Right lobe of liver (tissue), 4 donors: Measurements from ENCODE around the gene GLIS1.

ENCODE experiments used
- CTCF ChIP-seq, 4 donors: fragments of 200-600 bp in 3 of 4; fragments of 450-650 bp in 1 of 4; IDR thresholded peaks; one replicate each; pipeline versions ENCODE4 v1.5.1 to v1.8.0; 2016 to 2022; ENCODE audit warnings: antibody characterized with exemption in 4 of 4, mild to moderate bottlenecking in 2 of 4
- POLR2A ChIP-seq: fragments of 450-650 bp; IDR thresholded peaks from one replicate; pipeline ENCODE4 v1.6.1; 2017; ENCODE audit warnings: antibody characterized with exemption, mild to moderate bottlenecking
- donor health status: DM: no; HTN: no; CAD: no.
- donor health status: DM: no; HTN: no; CAD: no.
- donor health status: DM: no; HTN: yes; CAD: no.

GRCh38 chr1:53704804-53705445 is 34.0 kb downstream of the GLIS1 start:
- TF ChIP-seq CTCF (IDR thresholded peaks at IDR 0.05) (no peak), POLR2A (no peak)
